ENCODE results near the gene SLC38A10.

DNA sequence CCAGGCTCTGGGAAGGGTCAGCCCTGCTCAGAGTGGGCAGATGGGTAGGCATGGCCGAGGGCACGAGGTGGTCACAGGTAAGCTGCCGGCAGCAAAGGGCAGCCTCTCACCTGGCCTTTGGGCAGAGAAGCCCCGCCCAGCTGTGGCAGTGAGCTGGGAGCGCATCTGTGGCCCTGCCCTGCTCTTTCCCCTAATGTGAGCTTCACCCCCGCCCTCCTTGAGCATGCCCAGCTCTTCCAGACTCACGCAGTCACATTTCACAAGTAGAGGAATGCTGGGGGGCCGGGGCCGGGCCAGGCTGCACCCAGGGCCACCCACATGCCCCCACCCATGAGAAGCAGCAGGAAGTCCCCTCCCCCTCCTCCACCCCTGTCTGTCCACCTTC is 40.7 kb upstream of the SLC38A10 start:
- TF ChIP-seq POLR2A (IDR thresholded peaks at IDR 0.05) (no peak), CTCF (IDR thresholded peaks at IDR 0.05) (no peak)
